Activated CD4-positive, alpha-beta T cell treated with anti-CD3 and anti-CD28 coated beads, Interleukin-2, Interleukin-6, amounts not matched to agents 100 ng/mL and 50 ng/mL, durations not matched to agents 16 hours and 8 hours (primary cell): Measurements from ENCODE around the gene C9orf152.
"Not testable (repeated sequence)": the region's sequence is repeated elsewhere in the genome, so short reads cannot be mapped to it uniquely, and the experiment has no call there.

ENCODE experiments used
- DNase-seq: peaks from one replicate; pipeline ENCODE4 v3.0.0-alpha.2; 2020

C9orf152 gene, protein sequence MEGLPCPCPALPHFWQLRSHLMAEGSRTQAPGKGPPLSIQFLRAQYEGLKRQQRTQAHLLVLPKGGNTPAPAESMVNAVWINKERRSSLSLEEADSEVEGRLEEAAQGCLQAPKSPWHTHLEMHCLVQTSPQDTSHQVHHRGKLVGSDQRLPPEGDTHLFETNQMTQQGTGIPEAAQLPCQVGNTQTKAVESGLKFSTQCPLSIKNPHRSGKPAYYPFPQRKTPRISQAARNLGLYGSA

DNA sequence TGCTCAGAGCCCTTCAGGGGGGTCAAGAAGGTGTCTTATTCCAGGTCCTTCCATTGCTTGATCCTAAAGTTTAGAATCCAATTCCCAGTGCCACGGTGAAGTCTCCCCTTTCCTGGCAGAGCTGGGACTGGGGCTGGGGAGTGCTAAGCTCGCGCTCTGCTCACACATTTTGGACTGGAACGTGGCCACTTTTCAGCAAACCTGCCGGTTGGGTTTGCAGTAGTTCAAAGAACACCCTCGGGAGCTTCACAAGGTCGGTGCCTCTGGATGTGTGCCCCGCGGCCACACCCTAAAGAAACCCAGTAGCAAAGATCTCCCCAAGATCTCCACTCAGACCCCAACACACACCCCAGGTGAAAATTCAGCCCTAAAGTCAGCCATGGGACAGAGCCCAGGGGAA lies at the start of gene C9orf152:
Gene C9orf152 (minus strand): TSS at position 129 of the 400 bp plus-strand sequence. CDS start 580 bp downstream, outside the sequence.
- no peak for DNase-seq

DNA sequence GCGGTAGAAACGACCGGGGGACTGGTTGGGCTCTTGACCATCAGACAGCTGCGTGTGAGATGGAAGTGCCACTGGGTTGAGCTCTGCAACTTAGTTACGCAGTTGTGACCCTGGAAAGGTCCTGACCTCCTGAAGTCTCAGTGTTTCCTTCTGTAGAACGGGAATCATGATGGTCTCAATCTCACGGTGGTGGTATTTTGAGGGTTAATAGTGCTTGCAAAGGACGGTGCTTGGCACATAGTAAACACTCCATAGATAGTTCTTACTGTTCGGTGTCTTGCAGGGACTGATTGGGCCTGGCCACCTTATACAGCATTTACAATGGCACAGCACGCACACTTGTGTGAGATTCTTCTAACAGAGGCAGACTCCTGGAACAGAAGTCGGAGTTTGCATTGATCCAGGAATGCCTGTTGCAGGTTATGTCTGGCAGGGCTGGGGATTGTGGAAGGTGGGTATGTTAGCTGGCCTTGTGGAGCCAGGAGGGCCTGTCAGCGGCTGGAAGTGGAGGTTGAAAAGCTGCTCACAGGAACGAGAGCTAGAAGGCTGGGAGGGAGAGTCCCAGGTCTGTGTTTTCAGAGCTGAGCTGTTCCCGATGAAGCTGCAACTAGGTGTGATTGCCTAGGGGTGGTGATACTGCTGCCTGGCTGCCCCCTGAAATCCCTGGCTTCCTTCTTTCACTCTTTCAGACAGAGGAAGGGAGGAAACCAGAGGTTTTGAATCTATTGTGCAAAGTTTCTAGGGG lies 49.3 kb upstream of the C9orf152 start:
- DNase-seq = peak; percentile 34

DNA sequence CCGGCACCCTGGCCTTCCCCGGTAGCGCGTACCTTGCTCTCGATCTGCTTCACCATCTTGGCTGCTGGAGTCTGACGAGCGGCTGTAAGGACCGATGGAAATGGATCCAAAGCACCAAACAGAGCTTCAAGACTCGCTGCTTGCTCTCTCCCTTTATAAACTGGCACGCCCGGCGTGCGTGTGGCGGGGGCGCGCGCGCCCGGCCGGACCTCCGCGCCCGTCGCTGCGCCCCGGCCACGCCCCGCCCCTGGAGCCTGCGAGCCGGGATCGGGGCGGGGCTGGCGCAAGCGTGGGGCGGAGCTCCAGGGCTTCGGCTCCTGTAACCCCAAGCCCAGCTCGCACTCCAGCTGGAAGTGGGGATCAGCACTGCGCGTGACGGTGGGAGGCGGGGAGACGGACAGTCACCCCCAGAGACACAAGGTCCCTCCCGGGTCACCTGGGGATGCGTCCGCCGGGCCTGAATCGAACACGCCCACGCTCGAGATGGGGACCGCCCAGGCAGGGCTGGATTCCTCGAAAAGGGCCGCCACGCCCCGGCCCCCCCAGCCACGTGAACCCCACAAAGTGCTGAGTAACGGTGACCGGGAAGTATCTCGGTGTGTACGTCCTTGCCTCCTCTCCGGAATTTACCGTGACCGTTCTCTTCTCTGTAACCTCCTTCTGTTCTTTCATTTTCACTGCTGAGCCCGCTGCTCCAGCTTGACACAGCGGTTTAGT lies 48.6 kb upstream of the C9orf152 start, which contains the start of gene TXN:
Gene TXN (minus strand): TSS at position 128 of the 717 bp plus-strand sequence. CDS start 72 bp downstream, at position 56.
- DNase-seq = peak; percentile 95

DNA sequence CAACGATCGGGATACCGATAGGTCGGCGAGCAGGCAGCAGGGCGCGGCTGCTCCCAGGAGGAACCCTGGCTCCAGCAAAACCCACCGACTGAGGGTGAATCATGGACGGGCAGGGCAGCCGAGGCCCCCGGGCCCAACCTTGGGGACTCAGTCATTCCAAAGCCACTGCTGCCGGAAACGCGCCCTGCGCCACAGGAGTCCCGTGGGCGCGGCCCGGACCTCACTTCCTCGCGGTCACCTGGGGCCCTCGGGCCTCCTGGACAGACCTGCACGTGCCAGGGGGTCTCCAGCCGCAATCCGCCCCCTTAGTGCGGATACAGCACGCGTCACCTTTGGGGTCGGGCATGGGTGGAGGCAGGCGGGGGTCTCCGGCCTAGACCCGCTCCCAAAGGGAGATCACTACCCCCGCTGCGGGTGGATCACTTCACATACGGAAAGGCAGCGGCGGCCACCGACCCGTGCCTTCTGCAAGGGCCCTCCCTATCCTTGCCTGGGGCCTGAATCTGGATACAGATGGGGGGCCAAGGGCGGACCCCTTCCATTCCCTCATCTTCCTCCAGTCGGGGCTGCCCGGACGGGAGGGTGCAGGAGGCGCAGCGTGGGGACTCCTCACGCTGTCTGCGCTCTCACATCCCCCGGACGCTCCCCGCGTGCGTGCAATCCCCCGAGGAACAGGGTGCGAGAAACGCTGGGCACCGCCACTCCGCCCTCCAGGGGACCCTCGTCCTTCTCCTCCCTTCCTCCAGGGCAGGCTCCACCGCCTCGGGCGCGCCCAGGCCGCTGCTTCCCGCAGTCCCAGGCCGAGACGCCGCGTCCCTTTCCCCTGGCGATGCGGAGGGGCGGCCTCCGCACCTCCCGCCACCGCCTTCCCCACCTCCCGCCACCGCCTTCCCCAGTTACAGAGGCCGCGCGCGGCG lies 47.8 kb upstream of the C9orf152 start:
- peak; percentile 64 for DNase-seq

DNA sequence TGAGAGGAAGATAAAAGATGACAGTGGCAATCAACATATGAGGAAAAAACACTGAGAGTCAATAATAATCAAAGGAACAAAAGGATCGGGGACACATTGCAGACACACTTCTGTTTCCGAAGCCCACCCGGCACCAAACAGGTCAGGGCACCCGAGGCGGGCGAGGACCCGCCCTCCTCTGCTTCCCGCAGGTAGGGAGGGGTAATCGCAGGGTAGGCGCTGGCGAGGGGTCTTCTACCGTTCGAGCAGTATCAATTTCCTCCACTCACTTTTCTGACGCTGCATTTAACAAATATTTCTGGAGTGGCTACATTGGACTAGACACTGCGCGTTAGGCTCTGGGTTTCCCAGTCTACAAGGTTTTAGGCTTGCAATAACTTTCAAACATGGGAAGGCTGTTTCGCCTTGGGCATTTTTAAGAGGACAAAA lies 47.1 kb upstream of the C9orf152 start:
- DNase-seq = peak; percentile 27

DNA sequence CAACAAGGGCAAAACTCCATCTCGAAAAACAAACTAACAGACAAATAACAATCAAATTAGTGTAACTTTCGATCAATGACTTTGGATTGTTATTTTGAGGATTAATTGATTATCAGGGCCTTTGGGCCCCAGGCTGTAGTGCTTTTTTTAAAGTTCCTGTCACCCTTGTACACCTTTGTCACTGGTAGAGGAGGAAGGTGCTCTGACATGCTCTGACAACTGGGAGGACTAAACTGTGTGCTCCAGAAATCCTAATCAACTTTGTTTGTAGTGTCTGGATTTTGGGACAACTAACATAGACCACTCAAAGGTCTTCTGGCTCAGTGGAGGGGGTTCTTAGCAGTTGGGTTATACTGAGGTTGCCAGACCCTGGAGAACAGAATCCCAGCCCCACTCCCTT lies 46.5 kb upstream of the C9orf152 start:
- DNase-seq = no peak

DNA sequence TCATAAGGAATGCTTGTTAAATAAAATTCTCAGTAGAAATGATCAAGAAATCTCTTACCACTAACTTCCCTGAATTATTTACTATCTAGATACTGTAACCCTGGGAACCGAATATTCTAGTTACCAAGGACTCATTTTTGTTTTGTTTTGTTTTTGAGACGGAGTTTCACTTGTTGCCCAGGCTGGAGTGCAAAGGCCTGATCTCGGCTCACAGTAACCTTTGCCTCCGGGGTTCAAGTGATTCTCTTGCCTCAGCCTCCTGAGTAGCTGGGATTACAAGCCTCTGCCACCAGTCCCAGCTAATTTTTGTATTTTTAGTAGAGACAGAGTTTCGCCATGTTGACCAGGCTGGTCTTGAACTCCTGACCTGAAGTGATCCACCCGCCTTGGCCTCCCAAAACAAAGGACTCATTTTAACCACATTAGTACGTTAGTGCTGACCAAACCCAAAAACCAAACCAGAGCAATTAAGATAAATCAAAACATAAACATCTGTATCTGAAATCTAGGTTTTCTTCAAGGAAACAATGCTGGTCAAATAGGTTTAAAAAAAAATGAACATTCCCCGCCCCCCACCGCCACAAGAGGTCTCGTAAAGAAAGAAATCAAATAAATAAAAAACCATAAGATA lies 44.7 kb upstream of the C9orf152 start:
- DNase-seq = no peak

DNA sequence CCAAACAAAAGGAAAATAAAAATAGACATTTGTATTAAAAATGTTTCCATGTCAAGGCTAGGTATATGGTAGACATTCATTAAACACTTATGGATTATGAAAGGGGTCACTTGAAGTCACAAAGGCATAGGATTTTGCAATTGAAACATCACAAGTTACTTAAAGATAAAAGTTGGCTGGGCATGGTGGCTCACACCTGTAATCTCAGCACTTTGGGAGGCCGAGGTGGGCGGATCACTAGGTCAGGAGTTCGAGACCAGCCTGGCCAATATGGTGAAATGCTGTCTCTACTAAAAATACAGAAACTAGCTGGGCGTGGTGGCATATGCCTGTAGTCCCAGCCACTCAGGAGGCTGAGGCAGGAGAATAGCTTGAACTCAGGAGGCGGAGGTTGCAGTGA lies 43.8 kb upstream of the C9orf152 start:
- DNase-seq = not testable (repeated sequence)

DNA sequence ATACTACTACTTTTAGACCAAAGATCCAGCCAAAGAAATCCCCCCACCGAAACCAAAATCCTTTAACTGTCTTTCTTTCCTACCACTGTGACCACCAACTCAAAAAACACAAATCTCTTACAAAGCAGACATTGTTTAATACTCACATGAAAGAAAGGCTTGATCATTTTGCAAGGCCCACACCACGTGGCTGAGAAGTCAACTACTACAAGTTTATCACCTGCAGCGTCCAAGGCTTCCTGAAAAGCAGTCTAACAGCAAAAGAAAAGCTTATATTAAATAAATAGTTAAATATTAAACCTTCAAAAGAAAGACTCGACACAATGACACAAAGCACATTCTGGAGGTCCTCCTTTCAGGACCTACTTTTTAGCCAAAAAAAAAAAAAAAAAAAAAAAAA lies 43.3 kb upstream of the C9orf152 start:
- DNase-seq = no peak

DNA sequence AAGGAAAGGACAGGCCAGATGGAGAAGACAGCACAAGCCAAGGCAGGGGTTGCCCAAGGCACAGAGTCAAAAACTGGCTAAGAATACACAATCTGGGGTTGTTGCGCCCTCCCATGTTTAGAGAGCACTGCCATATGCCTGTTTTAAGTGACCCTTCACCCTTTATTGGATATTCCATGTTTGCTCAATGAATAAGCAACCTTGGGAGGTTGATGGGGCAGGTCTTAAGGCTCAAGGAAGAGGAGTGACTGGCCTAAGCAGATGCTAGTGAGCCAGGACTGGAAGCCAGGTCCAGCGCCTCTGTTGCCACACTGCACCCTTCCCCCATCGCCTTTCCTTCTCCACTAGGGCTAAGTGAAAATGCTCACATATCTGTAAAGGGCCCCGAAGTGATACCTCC lies 41.6 kb upstream of the C9orf152 start:
- no peak for DNase-seq

DNA sequence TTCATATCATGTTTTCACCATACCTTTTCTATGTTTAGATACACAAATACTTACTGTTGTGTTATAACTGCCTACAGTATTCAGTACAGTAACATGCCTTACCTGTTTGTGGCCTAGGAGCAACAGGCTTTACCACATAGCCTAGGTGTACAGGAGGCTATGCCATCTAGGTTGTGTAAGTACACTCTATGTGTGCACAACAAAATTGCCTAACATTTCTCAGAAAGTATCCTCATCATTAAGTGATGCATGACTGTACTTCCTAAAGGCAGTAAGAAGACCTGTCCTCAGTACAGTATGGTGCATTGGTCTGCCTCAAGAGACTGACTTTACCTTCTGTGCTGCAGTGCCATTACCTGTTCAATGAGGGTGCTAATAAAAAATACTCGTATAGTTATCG lies 40.4 kb upstream of the C9orf152 start:
- no peak for DNase-seq

DNA sequence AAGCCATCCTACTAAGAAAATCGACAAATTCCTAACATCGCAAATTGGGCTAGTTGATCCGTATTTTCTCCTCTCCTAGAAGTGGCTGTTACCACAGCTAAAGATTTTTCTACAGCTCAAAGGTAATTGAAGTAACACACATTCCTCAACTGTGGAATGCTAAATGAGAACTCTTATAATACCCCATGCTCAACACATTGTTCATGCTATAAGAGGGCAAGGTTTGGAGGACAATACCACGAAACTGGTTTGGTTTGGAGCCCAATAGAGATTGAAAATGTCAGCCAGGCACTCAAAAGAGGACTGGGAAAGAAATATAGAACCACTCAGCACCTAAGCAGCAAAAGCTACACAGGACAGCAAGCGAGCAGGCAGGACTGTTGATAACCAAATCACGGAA lies 38.3 kb upstream of the C9orf152 start:
- DNase-seq = no peak

DNA sequence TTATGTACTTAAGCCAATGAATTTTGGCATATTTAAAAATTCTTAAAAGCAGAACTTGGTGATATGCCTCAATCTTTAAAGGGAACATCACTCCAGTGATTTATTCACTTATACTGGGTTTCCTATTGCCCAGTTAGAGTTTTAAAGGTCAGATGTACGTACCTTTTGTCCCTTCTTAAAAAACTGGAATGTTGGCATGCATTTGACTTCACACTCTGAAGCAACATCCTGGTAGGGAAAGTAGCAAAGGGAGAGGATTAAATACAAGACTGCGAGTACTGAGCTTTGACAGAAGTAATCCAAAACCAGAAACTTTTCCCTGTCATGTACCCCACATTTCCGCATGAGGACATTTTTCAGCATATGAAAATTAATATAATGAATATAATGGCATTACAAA lies 36.7 kb upstream of the C9orf152 start:
- DNase-seq = no peak

DNA sequence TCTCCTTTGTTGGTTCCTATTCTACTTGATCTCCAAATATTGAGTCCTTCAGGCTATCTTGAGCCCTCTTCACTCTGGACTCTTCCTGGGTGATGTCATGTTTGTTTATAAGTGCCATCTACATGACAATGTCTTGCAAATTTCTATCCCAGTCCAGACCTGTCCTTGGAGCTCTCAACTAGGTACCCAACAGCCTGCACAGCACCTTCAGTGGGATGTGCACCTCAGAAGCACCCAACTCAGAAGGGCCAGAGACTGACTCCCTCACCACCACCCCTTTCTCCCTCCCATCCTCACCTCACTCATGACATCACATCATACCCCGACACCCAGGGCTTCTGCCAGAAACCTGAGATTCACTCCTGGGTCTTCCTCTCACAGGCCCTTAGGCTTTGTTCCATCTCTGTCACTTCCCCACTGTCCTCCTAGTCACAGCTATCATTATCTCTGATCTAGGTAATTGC lies 33.9 kb upstream of the C9orf152 start:
- DNase-seq = no peak

DNA sequence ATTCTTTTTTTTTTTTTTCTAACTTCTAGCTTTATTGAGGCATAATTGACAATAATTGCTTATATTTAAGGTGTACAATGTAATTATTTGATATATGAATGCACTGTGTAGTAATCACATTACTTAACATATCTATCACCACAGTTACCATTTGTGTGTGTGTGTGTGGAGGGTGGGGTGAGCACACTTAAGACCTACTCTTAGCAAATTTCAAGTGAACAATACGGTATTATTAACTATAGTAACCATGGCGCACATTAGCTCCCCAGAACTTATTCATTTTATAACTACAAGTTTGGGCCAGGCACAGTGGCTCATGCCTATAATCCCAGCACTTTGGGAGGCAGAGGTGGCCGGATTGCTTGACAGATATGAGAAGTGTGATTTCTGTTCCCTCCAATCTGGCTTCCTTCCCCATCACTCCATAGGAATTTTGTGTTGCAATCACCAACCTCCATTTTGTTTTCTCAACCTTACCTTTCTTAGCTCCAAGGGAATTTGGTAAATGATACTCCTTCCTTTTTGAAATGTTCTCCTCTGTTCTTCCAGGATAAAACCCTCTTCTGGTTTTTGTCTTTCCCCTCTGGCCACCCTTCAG lies 33.4 kb upstream of the C9orf152 start:
- no peak for DNase-seq

DNA sequence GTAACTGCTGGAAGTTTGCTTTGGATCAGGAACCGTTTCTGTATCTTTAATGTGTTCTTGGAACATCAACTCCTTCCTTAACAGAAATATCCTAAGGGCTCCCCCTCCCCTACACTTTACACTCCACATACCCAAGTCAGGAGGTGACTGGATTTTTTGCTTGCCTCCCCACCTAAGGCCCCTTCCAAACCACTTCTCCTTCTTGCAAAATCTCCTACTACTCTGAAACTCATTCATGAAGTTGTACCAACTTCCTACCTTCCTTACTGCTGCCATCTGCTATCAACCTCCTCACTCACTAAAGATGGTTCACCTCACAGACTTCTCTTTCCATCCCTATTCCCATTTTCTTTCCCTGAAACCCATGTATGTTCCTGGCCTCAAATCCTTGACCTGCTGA lies 32.2 kb upstream of the C9orf152 start:
- no peak for DNase-seq

DNA sequence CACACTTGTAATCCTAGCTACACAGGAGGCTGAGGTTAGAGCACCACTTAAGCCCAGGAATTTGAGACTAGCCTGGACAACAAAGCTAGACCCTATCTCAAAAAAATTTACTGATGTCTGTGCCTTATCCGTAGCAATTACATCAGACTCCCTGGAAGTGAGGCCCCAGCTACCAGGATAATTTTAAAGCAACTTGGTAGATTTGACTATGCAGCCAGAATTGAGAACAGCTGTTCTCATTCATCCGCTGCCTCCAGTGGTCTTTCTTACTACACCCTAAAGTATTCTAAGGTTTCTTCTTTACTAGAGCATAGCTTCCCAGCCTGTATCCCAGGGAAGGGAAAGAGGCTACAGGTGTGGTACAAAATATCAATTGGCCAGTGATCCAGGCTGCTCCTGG lies 20.4 kb upstream of the C9orf152 start:
- no peak for DNase-seq

DNA sequence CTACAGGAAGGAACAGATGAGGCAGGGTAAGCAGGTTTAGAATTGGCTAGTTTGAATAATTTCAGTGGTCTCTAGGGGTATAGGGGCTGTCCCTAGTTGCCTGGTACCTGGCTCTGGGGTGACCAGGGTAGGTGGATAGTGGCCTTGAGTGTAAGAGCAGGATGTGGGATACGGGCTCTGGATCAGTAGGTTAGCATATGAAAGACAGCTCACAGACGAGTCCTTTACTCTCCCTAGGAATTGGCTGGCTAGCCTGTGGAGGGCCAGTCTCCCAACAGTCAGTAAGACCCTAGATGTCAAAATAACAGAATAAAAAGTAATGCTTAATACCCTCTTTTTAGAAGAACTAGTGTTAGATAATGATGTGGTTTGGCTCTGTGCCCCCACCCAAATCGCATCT lies 16.6 kb upstream of the C9orf152 start:
- no peak for DNase-seq

DNA sequence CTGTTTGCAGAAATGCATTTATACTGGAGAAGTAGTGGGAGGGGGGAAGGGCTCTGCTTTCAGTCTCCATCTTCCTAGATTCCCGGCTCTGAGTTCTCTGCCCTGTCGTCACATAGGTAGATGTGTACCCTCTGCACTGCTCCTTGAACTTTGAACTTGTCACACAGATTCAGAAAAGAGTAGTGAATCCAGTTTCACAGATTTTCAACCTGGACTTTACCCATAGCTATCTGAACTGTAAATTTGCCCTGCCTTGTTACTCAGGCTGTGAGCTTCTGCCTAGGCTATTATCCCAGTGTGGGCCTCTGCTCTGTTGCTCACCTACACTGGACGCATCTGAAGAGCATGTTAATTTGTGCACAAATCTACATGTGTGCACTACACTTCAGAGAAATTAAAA lies 12.8 kb upstream of the C9orf152 start:
- DNase-seq = no peak

DNA sequence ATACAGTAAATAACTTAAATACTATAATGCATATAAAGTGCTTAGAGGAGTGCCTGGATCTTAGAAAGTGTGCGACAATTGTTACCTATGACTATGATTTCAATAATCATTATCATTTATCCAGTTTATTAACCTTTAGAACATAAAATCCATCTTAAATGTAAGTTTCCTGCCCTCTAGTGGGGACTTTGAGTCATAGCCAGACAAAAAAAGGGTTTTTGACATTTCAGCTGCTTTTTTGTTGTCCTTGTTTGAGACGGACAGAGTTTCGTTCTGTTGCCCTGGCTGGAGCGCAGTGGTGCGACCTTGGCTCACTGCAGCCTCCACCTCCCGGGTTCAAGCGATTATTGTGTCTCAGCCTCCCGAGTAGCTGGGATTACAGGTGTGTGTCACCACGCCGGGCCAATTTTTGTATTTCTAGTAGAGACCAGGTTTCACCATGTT lies 9.7 kb upstream of the C9orf152 start:
- DNase-seq = peak; percentile 42

DNA sequence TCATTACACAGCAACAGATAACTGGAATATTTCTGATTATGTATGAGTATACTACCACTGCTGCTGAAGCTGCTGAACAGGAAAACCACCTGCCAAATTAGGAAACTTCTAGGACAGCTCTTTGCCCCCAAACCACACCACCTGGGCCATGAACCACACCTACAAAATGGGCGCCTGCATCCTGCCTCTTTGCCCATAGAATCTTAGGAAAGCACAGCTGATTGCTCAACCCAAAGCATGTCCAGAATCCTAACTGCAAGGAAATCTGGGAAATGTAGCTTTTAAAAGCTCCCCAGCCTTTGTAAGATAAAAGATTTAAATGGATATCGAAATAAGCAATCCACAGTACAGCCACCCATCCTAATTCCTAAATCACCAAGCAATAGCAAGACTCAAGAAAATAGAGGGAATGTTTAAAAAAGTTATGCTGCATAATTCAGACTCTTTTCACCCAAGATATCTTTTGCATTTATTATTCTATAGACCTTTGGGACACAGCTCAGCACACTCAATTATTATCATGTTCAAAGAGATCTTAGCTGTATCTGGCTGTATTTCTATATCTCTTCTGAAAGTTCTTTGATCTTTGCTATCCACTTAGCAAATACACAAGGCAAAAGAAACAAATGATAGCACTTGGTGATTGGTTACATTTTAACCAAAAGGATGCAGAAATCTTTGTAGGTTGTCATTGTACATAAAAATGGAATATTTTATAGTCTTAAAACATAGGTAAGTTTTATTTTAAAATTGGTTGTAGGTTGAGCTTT lies 6.8 kb upstream of the C9orf152 start:
- no peak for DNase-seq
